ENCODE data around the gene ITGAX.
A peak's percentile ranks its signal among the peaks of the same experiment; 100 is the strongest.

DNA sequence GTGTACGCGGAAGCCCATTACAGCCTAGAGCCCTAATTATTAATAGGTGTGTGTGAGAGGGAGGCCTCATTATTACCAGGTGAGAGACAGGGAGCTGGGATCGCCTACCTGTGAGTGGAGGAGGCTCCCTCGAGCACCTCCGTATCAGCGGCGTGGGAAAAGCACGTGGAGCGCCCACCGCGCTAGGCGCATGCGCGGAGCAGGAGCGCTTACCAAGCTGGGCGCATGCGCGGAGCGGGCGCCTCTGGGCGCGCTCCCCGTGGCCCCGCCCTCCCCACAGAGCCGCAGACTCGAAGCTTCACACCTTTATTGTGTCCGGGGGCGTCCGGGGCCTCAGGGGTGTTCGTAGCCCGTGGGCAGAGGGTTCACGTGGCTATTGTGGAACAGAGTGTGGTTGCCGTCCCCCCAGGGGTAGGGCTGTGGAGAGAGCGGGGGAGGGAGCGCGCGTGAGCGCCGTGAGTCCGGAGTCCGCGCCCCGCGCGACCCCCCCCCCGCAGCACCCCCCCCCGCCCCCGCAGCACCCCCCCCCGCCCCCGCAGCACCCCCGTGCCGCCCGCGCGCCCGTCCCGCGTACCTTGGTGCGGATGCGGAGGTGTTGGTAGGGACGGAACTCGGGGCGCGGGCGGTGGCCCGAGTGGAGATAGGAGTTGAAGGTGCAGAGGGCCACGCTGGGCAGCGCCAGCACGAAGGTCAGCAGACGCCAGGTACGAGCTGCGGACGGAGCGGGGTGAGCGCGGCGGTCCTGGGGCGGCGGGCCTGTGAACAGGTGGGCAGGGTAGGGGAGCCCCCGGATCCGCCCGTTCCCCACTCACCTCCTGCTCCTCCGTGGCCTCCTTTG, 72.7 kb downstream of the ITGAX start:
- TF ChIP-seq, protein P1, sequence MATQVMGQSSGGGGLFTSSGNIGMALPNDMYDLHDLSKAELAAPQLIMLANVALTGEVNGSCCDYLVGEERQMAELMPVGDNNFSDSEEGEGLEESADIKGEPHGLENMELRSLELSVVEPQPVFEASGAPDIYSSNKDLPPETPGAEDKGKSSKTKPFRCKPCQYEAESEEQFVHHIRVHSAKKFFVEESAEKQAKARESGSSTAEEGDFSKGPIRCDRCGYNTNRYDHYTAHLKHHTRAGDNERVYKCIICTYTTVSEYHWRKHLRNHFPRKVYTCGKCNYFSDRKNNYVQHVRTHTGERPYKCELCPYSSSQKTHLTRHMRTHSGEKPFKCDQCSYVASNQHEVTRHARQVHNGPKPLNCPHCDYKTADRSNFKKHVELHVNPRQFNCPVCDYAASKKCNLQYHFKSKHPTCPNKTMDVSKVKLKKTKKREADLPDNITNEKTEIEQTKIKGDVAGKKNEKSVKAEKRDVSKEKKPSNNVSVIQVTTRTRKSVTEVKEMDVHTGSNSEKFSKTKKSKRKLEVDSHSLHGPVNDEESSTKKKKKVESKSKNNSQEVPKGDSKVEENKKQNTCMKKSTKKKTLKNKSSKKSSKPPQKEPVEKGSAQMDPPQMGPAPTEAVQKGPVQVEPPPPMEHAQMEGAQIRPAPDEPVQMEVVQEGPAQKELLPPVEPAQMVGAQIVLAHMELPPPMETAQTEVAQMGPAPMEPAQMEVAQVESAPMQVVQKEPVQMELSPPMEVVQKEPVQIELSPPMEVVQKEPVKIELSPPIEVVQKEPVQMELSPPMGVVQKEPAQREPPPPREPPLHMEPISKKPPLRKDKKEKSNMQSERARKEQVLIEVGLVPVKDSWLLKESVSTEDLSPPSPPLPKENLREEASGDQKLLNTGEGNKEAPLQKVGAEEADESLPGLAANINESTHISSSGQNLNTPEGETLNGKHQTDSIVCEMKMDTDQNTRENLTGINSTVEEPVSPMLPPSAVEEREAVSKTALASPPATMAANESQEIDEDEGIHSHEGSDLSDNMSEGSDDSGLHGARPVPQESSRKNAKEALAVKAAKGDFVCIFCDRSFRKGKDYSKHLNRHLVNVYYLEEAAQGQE (IDR thresholded peaks at IDR 0.05; ENCODE audit: low read depth, low read length) = no peak
- TF ChIP-seq CTCF (IDR thresholded peaks at IDR 0.05) = no peak
- TF ChIP-seq EZH2phosphoT487 (IDR thresholded peaks at IDR 0.05; ENCODE audit: borderline replicate concordance, low read depth) = no peak
- TF ChIP-seq JUND (IDR thresholded peaks at IDR 0.05) = no peak
- no peak for TF ChIP-seq RFX5 (IDR thresholded peaks at IDR 0.05; ENCODE audit: low read length)
- TF ChIP-seq POLR2AphosphoS5 (IDR thresholded peaks at IDR 0.05; ENCODE audit: low read depth, low read length) = no peak
- TF ChIP-seq ZBTB33 (IDR thresholded peaks at IDR 0.05; ENCODE audit: borderline replicate concordance, low read depth) = no peak
- TF ChIP-seq EP300 (IDR thresholded peaks at IDR 0.05; ENCODE audit: borderline replicate concordance in 1 of 2, low read depth in 1 of 2, low read length in 1 of 2) = no peak
- TF ChIP-seq NRF1 (IDR thresholded peaks at IDR 0.05; ENCODE audit: low read depth, low read length) = peak; percentile 75

All from SK-N-SH (cell line).